Measurements from ENCODE around the gene TNPO1.
"Not testable (repeated sequence)": the region's sequence is repeated elsewhere in the genome, so short reads cannot be mapped to it uniquely, and the experiment has no call there.

TNPO1 gene

GRCh38 chr5:72934953-72935725 lies 118.7 kb downstream of the TNPO1 start:
- DNase-seq (ENCODE audit: low read depth in 2 of 2) = not testable (repeated sequence)

GRCh38 chr5:72936893-72937292 lies 120.4 kb downstream of the TNPO1 start:
- no peak for DNase-seq (ENCODE audit: low read depth in 2 of 2)

DNA sequence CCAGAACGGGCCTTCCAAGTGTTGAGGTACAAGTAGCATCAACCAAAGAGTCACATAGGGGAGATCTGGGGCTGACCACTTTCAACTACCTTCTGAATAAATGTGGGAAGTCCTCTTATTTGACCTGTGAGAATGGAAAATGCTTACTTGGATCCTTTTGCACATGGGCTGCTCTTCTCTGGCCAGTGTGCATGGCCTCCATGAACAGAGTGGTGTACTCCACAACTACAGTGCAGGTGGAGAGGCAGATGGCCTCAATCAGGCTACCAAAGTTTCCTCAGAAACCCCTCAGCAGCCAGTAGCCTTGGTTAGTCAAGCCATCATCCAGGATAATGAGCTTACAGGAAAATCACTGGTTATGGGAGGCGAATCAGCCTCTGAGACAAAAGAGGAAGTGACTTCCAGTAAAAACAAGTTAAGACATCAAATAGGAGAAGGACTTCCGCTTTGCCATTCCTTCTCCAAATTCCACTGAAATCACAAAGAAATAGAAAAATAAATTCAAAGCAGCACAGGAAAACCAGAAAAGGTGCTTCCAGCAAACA lies 121.1 kb downstream of the TNPO1 start:
- DNase-seq (ENCODE audit: low read depth in 2 of 2) = no peak

DNA sequence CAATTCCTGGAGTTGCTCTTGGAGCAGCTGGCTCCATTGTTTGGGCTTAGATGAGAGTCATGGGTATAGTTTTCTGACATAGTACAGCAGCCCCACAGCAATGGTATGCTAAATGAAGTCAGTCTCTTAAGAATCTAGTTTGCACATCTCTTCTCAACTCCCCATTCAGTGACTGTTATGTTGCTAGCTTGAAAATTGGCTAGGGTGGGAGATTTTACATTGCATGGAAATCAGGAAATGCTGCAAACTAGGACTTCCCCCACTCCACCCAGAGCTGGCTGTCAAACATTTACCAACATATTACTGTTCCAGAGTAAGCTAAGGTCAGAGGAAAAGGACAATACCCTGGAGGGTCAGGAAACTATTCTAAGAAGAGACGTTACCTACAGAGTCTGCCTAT lies 121.7 kb downstream of the TNPO1 start:
- DNase-seq (ENCODE audit: low read depth in 2 of 2) = no peak

- DNase-seq (ENCODE audit: low read depth in 2 of 2) = no peak
These were observed 123.6 kb downstream of the TNPO1 start for GRCh38 chr5:72940082-72940481.

GRCh38 chr5:72943307-72943706 lies 126.8 kb downstream of the TNPO1 start:
- no peak for DNase-seq (ENCODE audit: low read depth in 2 of 2)

GRCh38 chr5:72947498-72947897 lies 131.0 kb downstream of the TNPO1 start:
- DNase-seq (ENCODE audit: low read depth in 2 of 2) = no peak

GRCh38 chr5:72949481-72949880 lies 133.0 kb downstream of the TNPO1 start:
- no peak for DNase-seq (ENCODE audit: low read depth in 2 of 2)

- DNase-seq (ENCODE audit: low read depth in 2 of 2) = no peak
These were observed 135.4 kb downstream of the TNPO1 start for GRCh38 chr5:72951671-72952468.

DNA sequence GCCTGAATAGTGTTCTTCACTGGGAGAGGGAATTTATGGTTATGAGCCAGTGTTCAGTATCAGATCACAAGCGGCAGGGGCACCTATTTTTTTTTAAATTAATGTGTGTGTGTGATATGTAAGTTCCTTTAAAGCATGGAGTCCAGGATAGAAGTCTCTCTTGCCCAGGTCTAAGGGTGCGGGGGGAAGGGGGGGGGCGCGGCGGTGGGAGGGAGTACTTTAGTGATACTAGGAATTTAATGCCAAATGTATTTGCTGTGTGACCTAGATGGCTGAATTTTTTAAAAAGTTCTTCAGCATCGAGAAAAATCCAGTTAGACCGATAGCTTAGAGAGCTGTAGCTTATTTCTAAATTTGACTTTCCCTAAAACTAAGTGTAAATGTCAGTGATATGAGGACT lies 137.9 kb downstream of the TNPO1 start:
- no peak for DNase-seq (ENCODE audit: low read depth in 2 of 2)

GRCh38 chr5:72955143-72955767 lies 138.8 kb downstream of the TNPO1 start:
- DNase-seq (ENCODE audit: low read depth in 2 of 2) = no peak

DNA sequence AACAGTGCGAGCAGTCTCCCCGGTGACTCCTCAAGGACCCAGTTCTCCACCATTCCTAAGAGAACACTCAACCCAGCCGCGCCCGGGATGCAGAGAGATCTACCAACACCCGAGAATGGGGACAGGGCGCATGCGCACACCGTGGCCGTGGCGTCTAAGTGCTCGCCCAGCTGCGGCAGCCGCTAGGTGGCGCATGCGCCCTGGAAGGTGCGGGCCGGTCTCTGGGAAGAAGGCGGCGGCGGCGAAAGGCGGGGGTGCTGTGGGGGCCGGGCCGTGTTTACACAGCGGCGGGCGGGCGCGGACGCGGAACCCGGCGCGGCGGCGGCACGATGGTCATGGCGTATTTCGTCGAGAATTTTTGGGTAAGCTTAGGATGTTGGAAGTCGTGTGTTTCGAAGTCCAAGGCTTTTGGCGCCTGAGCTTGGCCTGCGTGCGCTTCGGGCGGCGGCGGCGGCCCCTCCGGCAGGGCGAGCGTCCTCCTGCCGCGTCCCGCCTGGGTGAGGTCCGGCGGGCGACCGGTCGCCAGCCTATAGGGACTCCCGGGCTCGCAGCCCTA lies 139.4 kb downstream of the TNPO1 start, which contains the start of gene FCHO2:
Gene FCHO2, plus strand, starts transcription at position 274 of the 556 bp plus-strand sequence. Its CDS starts 56 bp downstream, at position 330.
- DNase-seq (ENCODE audit: low read depth in 2 of 2) = peak; percentile 86 to 95

GRCh38 chr5:72956324-72957140 lies 140.1 kb downstream of the TNPO1 start:
- peak in 1 of 2 experiments; percentile 1 for DNase-seq (ENCODE audit: low read depth in 2 of 2)

DNA sequence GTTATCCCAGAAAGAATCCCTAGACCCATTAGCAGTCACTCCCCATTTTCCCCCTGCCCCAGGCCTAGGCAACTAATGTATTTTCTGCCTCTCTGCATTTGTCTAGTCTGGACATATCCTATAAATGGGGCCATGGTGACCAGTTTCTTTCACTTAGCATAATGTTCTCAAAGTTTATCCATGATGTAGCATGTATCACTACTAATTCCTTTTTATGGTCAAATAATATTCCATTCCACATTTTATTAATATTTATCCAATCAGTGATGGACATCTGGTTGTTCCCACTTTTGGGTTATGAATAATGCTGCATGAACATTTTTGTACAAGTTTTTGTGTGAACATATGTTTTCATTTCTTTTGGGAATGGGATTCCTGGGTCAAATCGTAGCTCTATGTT lies 140.9 kb downstream of the TNPO1 start:
- no peak for DNase-seq (ENCODE audit: low read depth in 2 of 2)

- DNase-seq (ENCODE audit: low read depth in 2 of 2) = no peak
These were observed 142.8 kb downstream of the TNPO1 start for GRCh38 chr5:72959257-72959656.
